NB4 (cell line): Measurements from ENCODE around the gene MARS1.

Experiments used
- CTCF ChIP-seq: IDR thresholded peaks from one replicate; pipeline ENCODE4 v1.5.1; 2012; ENCODE audit warnings: low read depth, low read length
- MYC ChIP-seq: IDR thresholded peaks from 2 replicates; pipeline ENCODE4 v1.6.1; 2011; ENCODE audit warnings: low read depth, low read length
- POLR2A ChIP-seq: IDR thresholded peaks from 2 replicates; pipeline ENCODE4 v1.6.1; 2011; ENCODE audit warnings: mild to moderate bottlenecking; ENCODE audit not compliant: insufficient read length; ENCODE audit errors: extremely low read depth

- TF ChIP-seq CTCF (no peak), POLR2A (no peak), MYC (0 out of 2 replicates have a peak, but pooled peaks have one; percentile 11)
These were observed 33.1 kb upstream of the MARS1 start, which contains the start of gene INHBE for GRCh38 chr12:57454566-57455373.
